GM12891 (cell line): ENCODE measurements around the gene BACE1.
A peak's percentile ranks its signal among the peaks of the same experiment; 100 is the strongest.

ENCODE experiments used
- DNase-seq: peaks from one replicate; pipeline ENCODE4 v3.0.0; 2011; ENCODE audit warnings: low spot score; ENCODE audit not compliant: insufficient read length
- FAIRE-seq: peaks from 2 replicates; lab custom pipeline; 2011; peaks lifted over from hg19 to GRCh38; lab: Jason Lieb, UNC
- PAX5 ChIP-seq: IDR thresholded peaks from 2 replicates; pipeline ENCODE4 v1.6.1; 2011; ENCODE audit warnings: low read length, moderate library complexity, mild to moderate bottlenecking; ENCODE audit not compliant: insufficient read depth, severe bottlenecking
- POLR2A ChIP-seq: IDR thresholded peaks from 2 replicates; pipeline ENCODE4 v1.6.1; 2011; ENCODE audit warnings: low read depth, low read length, control low read depth
- POLR2AphosphoS5 ChIP-seq: IDR thresholded peaks from 2 replicates; pipeline ENCODE4 v1.6.1; 2011; ENCODE audit warnings: low read depth, low read length, control low read depth
- POU2F2 ChIP-seq: IDR thresholded peaks from 2 replicates; pipeline ENCODE4 v1.6.1; 2011; ENCODE audit warnings: low read depth, mild to moderate bottlenecking, control low read depth, low read length, moderate library complexity
- SPI1 ChIP-seq: IDR thresholded peaks from 2 replicates; pipeline ENCODE4 v1.6.1; 2011; ENCODE audit warnings: low read depth, low read length, control low read depth
- TAF1 ChIP-seq: IDR thresholded peaks from 2 replicates; pipeline ENCODE4 v1.6.1; 2011; ENCODE audit warnings: low read depth, low read length, control low read depth

Gene BACE1

GRCh38 chr11:117309310-117309709 is 6.7 kb downstream of the BACE1 start:
- no peak for DNase-seq
- TF ChIP-seq POU2F2 (no peak), SPI1 (no peak), PAX5 (no peak), TAF1 (no peak), POLR2A (no peak)

DNA sequence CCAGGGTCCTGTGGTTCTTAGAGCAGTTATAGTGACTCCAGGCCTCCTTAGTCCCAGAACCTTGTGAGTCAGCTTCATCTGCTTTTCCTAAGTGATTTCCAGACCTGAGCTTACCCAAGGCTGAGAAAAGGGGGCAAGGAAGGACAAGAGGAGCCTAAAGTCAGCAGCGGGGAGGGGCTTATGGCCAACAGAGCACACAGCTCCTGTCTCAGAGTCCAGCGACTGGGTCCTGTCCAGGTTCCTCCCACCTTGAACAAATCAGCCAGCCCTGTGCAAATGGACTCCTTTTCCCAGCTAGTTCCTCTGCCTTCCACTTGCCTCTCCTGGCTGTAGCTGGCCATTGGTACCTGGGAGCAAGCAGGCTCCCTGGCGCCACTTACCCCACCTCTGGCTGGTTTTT is 10.9 kb downstream of the BACE1 start:
- TF ChIP-seq SPI1 (no peak), PAX5 (no peak), POLR2A (no peak), POLR2AphosphoS5 (no peak), TAF1 (no peak), POU2F2 (no peak)
- FAIRE-seq (no peak), DNase-seq (no peak)

More at GRCh38 chr11:117309310-117309709, 6.7 kb downstream of the BACE1 start:
- no peak for FAIRE-seq

DNA sequence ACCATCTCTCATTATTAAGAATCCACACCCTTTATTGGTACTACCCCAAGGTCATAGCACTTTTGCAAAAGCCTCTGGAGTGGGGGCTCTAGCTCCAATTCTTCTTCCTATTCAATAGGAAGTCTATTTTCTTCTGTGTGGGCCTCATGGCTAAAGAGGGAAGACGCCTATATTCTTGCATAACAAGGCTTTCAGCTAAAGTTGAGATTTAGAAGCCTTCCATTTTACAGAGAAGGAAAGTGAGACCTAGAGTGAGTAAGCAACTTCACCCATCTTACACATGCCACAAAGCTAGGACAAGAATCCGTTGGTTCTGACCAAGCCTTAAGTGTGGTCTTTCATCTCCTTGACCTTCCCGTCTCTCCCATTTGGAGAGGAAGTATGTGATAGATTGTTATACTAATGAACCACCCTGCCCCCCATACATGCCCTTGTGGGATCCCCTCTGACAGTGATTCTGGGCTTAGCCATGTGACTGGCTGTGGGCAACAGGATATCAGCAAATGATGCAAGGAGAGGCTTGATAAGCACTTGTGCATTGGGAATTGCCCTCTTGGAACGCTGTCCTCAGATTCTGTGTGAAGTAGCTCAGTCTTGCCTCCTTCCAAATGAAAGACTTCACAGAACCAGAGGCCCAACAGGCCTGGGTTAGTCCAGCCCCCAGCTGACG is 12.3 kb downstream of the BACE1 start:
- DNase-seq (no peak), FAIRE-seq (no peak)
- TF ChIP-seq PAX5, result no peak
- no peak for TF ChIP-seq POLR2AphosphoS5
- TF ChIP-seq POLR2A, result no peak
- TF ChIP-seq SPI1, result no peak
- TF ChIP-seq POU2F2, result no peak
- no peak for TF ChIP-seq TAF1

GRCh38 chr11:117303101-117303500 is 13.0 kb downstream of the BACE1 start:
- FAIRE-seq (no peak), DNase-seq (no peak)
- TF ChIP-seq POU2F2 (no peak), SPI1 (no peak), PAX5 (no peak), TAF1 (no peak), POLR2AphosphoS5 (no peak), POLR2A (no peak)

GRCh38 chr11:117302228-117302627 is 13.8 kb downstream of the BACE1 start:
- FAIRE-seq (no peak), DNase-seq (no peak)
- peak; percentile 82 for TF ChIP-seq SPI1
- TF ChIP-seq POLR2A, result no peak

- FAIRE-seq (no peak), DNase-seq (no peak)
- no peak for TF ChIP-seq SPI1
- no peak for TF ChIP-seq TAF1
Observed at GRCh38 chr11:117300773-117301172, 15.3 kb downstream of the BACE1 start.

DNA sequence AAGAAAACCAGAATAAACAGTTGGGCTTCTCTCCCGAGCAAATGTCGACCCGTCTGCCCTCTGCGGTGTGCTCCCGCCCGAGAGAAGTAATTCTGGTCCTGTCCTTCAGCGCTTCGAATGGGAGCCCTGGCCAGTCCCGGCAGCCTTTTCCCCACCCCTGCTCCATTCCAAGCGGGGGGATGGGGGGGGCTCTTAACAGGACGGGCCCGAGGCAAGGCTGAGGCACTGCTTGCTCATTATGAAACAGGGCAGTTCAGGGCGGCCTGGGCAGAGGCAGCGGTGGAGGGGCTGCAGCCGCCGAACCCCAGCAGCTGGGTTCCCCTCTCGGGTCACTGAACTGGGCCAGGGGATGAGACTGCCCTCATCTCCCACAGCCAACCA is 15.8 kb downstream of the BACE1 start:
- TF ChIP-seq POU2F2, result no peak
- no peak for TF ChIP-seq PAX5
- TF ChIP-seq SPI1, result no peak
- no peak for TF ChIP-seq TAF1
- no peak for TF ChIP-seq POLR2A
- no peak for TF ChIP-seq POLR2AphosphoS5
- DNase-seq (no peak), FAIRE-seq (no peak)

DNA sequence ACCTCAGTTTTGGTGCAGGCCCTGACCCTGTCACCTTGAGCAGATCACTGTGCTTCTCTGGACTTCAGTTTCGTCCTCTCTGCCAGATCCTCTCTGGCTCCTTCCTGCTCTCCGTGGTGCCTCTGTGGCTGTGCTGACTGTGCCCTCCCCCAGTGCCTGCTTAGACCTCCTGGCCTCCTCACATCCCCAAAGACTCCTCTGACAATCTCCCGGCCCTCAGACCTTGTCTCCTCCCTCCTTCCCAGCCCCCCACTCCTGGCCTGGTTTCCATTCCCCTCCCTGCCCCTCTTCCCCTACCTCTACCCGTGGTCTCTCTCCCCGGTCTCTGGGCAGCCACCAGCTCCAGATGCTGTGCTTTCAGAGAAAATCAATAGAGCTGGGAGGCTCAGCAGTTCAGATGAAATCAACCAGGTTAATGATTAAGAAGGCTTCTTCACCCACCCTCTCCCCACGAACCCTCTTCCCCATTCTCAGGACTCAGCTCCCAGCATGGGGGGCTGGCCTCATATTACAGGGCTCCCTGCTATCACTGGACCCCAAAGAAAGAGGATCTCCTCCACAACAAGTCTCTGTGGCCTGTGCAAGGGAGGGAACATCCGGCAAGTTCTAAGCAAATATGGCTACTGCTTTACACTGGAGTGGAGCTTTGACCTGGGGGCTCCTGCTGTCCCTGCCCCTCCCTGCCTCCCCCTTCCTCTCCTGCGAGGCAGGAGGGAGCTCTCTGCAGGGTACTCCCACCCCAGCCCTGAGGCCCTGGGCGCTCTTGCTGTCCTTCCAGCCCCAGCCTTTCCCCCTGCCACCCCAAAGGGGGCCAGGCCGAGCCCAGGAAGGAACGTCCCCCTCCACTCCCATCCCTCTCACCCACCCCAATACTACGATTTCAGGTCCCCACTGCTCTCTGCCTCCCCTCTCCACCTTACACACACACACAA is 16.4 kb downstream of the BACE1 start:
- TF ChIP-seq POU2F2 (no peak), POLR2A (no peak), PAX5 (no peak), TAF1 (no peak), POLR2AphosphoS5 (no peak), SPI1 (no peak)
- DNase-seq (no peak), FAIRE-seq (no peak)

- TF ChIP-seq POLR2AphosphoS5 (no peak), POU2F2 (no peak), TAF1 (no peak), PAX5 (no peak), POLR2A (no peak), SPI1 (no peak)
- FAIRE-seq (no peak), DNase-seq (no peak)
Observed at GRCh38 chr11:117298195-117298594, 17.9 kb downstream of the BACE1 start.

- no peak for FAIRE-seq
- no peak for DNase-seq
- TF ChIP-seq TAF1 (no peak), POLR2AphosphoS5 (no peak), SPI1 (no peak), PAX5 (no peak), POU2F2 (no peak), POLR2A (no peak)
Observed at GRCh38 chr11:117296881-117297280, 19.2 kb downstream of the BACE1 start.
